Osteoblast (primary cell): Measurements from ENCODE around the gene CNPY2. TPM values are rescaled to one million over a fixed set of nuclear protein-coding genes. Genes with fewer than 3 reads are reported as not detected.

Source experiments
- DNase-seq: peaks from one replicate; pipeline ENCODE4 v3.0.0; 2011; ENCODE audit warnings: low spot score, mixed read lengths; ENCODE audit not compliant: insufficient read length; ENCODE audit errors: missing footprints
- H2AFZ ChIP-seq: 2 replicates; pipeline ENCODE4 v1.6.0; 2011; ENCODE audit warnings: mild to moderate bottlenecking, low read length
- H3K27ac ChIP-seq: 2 replicates; pipeline ENCODE4 v1.5.1; 2011; ENCODE audit warnings: mild to moderate bottlenecking, low read depth, low read length, moderate library complexity
- H3K27me3 ChIP-seq: 2 replicates; pipeline ENCODE4 v1.6.0; 2012; ENCODE audit warnings: mild to moderate bottlenecking, control low read depth, inconsistent platforms, low read length, moderate library complexity; ENCODE audit not compliant: insufficient read depth
- H3K36me3 ChIP-seq: 2 replicates; pipeline ENCODE4 v1.5.1; 2011; ENCODE audit warnings: mild to moderate bottlenecking, low read length, control low read depth, moderate library complexity; ENCODE audit not compliant: insufficient read depth
- H3K4me1 ChIP-seq: 2 replicates; pipeline ENCODE4 v1.5.1; 2011; ENCODE audit warnings: mild to moderate bottlenecking, low read length, control low read depth, moderate library complexity; ENCODE audit not compliant: insufficient read depth
- H3K4me2 ChIP-seq: 2 replicates; pipeline ENCODE4 v1.6.0; 2011; ENCODE audit warnings: mild to moderate bottlenecking, low read length; ENCODE audit not compliant: insufficient read depth
- H3K4me3 ChIP-seq: fragments of 200-600 bp; sonication (generic); 3 replicates; pipeline ENCODE4 v1.5.1; 2012; ENCODE audit warnings: mild to moderate bottlenecking, low read length, inconsistent platforms; ENCODE audit not compliant: insufficient read depth
- H3K79me2 ChIP-seq: 2 replicates; pipeline ENCODE4 v1.6.0; 2012; ENCODE audit warnings: mild to moderate bottlenecking, low read length, control low read depth, inconsistent platforms; ENCODE audit not compliant: insufficient read depth
- H3K9me3 ChIP-seq: 2 replicates; pipeline ENCODE4 v1.5.1; 2011; ENCODE audit warnings: low read depth, low read length, control low read depth
- H4K20me1 ChIP-seq: 2 replicates; pipeline ENCODE4 v1.6.0; 2012; ENCODE audit warnings: mild to moderate bottlenecking, low read length, control low read depth; ENCODE audit not compliant: insufficient read depth
- total RNA-seq: library from RNA; depleted of rRNA; stranded (reverse); fragments of >200 nt; gene quantifications from 2 replicates; pipeline ENCODE4 v1.2.3, GENCODE V29; 2012
- TF ChIP-seq, protein P1 (sequence below): IDR thresholded peaks from 2 replicates; pipeline ENCODE4 v1.5.1; 2011; ENCODE audit warnings: mild to moderate bottlenecking, low read depth, low read length, moderate library complexity; ENCODE audit errors: extremely low read depth

Gene CNPY2
- total RNA-seq, 1 donor, result 82.5 TPM

DNA sequence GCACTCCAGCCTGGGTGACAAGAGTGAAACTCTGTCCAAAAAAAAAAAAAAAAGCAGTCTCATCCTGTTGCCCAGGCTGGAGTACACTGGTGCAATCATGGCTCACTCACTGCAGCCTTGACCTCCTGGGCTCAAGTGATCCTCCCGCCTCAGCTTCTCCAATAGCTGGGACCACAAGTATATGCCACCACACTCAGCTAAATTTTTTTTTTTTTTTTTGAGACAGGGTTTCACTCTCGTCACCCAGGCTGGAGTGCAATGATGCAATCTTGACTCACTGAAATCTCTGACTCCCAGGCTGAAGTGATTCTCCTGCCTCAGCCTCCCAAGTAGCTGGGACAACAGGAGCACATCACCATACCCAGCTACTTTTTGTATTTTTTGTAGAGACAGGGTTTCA, 5.2 kb upstream of the CNPY2 start:
- Histone ChIP-seq H3K36me3 (peaks cover 28% of the 10 kb centered on the region), H3K4me1 (no peaks in the 10 kb centered on the region), H2AFZ (no peak overlapping the region), H3K9me3 (no peaks in the 10 kb centered on the region), H3K27ac (no peak overlapping the region), H3K79me2 (no peaks in the 10 kb centered on the region), H3K4me2 (no peak overlapping the region), H3K27me3 (no peaks in the 10 kb centered on the region), H3K4me3 (no peak overlapping the region), H4K20me1 (no peaks in the 10 kb centered on the region)
- no peak for DNase-seq
- TF ChIP-seq, protein P1, sequence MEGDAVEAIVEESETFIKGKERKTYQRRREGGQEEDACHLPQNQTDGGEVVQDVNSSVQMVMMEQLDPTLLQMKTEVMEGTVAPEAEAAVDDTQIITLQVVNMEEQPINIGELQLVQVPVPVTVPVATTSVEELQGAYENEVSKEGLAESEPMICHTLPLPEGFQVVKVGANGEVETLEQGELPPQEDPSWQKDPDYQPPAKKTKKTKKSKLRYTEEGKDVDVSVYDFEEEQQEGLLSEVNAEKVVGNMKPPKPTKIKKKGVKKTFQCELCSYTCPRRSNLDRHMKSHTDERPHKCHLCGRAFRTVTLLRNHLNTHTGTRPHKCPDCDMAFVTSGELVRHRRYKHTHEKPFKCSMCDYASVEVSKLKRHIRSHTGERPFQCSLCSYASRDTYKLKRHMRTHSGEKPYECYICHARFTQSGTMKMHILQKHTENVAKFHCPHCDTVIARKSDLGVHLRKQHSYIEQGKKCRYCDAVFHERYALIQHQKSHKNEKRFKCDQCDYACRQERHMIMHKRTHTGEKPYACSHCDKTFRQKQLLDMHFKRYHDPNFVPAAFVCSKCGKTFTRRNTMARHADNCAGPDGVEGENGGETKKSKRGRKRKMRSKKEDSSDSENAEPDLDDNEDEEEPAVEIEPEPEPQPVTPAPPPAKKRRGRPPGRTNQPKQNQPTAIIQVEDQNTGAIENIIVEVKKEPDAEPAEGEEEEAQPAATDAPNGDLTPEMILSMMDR, result no peak

DNA sequence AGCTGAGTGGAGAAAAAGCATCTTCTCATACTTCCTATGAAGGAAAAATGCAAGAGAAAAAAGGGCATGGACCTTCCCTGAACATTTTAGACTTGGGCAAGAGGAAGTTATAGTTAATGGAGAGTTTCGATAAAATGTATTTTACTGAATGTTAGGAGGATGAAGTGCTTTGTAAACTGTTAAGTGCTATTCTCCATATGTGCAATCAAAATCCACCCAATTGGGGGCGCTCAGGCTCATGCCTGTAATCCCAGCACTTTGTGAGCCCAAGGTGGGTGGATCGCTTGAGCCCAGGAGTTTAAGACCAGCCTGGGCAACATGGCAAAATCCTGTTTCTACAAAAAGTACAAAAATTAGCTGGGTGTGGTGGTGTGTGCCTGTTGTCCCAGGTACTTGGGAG, 1.9 kb upstream of the CNPY2 start:
- no peak overlapping the region for H3K27ac ChIP-seq
- no peak overlapping the region for H3K4me3 ChIP-seq
- no peaks in the 10 kb centered on the region for H4K20me1 ChIP-seq
- no peak for DNase-seq
- H3K79me2 ChIP-seq, result peaks cover 18% of the 10 kb centered on the region
- no peaks in the 10 kb centered on the region for H3K9me3 ChIP-seq
- H3K36me3 ChIP-seq, result peaks cover 10% of the 10 kb centered on the region
- H2AFZ ChIP-seq, result no peak overlapping the region
- peaks cover 8% of the 10 kb centered on the region for H3K4me1 ChIP-seq
- TF ChIP-seq, protein P1, result no peak
- no peaks in the 10 kb centered on the region for H3K27me3 ChIP-seq
- H3K4me2 ChIP-seq, result no peak overlapping the region

DNA sequence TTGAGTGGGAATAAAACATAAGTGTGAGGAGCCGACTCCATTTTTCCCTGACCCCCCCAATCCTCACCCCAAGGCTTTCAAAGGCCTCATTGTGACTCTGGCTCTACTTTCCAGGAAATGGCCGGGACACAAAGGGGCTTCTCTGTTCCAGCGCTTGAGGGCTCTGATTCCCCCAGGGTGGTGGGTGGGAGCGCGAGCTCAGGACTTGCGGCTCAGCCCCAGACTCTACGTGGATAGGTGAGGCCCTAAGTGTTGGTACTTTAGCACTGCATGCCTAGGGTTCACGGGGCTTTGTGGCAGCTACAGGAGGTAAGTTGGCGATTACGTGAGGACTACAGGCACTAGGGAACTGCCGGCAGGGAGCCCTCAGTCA, 553 bp downstream of the CNPY2 start:
- DNase-seq, result no peak
- Histone ChIP-seq H2AFZ (peak overlapping the region; percentile 90), H3K4me1 (peaks cover 8% of the 10 kb centered on the region), H3K27ac (peak overlapping the region; percentile 89), H3K4me3 (peak overlapping the region; percentile 81), H3K36me3 (peaks cover 21% of the 10 kb centered on the region), H3K9me3 (no peaks in the 10 kb centered on the region), H3K79me2 (peaks cover 22% of the 10 kb centered on the region), H4K20me1 (no peaks in the 10 kb centered on the region), H3K27me3 (no peaks in the 10 kb centered on the region), H3K4me2 (peak overlapping the region; percentile 95)
- TF ChIP-seq, protein P1, result no peak

DNA sequence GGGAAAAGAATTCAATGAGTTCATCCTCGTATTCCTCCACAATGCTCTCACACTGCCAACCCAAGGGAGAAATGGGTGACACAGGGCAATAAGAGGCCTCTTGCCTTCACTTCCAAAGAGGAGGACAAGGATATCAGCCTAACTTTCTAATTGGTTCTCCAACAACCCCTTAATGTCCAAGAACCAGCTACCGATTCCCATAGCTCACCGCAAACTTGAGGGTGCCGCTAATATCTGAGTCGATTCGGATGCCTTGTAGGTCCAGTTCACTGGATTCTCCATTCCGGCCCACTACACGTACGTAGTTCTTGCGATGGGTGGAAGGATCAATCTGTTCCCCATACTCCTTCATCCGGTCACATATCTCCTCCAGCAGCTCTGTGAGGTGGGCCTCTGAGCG, 4.8 kb downstream of the CNPY2 start:
- TF ChIP-seq, protein P1, result no peak
- no peak overlapping the region for H3K27ac ChIP-seq
- H3K9me3 ChIP-seq, result no peaks in the 10 kb centered on the region
- H3K36me3 ChIP-seq, result peaks cover 53% of the 10 kb centered on the region
- H3K27me3 ChIP-seq, result no peaks in the 10 kb centered on the region
- H3K4me2 ChIP-seq, result no peak overlapping the region
- H3K4me3 ChIP-seq, result no peak overlapping the region
- H3K4me1 ChIP-seq, result peaks cover 8% of the 10 kb centered on the region
- no peaks in the 10 kb centered on the region for H4K20me1 ChIP-seq
- no peak overlapping the region for H2AFZ ChIP-seq
- no peak for DNase-seq
- peaks cover 22% of the 10 kb centered on the region for H3K79me2 ChIP-seq
